ENCODE measurements around the gene KIF3C. TPM values are rescaled to one million over a fixed set of nuclear protein-coding genes. Genes with fewer than 3 reads are reported as not detected.
"Not testable (repeated sequence)": the region's sequence is repeated elsewhere in the genome, so short reads cannot be mapped to it uniquely, and the experiment has no call there.

The KIF3C gene
- total RNA-seq, 1 donor from 2014 or later, result 15.2 TPM

DNA sequence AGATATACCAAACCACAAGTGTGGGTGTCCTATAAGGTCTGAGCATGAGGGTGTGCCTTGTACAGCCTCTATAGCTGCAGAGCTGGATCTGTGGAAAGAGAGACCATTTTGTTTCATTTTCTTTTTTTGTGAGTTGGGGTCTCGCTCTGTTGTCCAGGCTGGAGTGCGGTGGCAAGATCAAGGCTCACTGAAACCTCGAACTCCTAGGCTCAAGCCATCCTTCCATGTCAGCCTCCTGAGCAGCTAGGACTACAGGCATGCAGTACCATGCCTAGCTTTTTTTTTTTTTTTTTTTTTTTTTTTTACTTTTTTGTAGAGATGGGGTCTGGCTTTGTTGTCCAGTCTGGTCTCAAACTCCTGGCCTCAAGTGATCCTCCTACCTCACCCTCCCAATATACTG lies 10.7 kb downstream of the KIF3C start:
- no peaks in the 10 kb centered on the region for H3K27me3 Mint-ChIP-seq (ENCODE audit: low read depth)

DNA sequence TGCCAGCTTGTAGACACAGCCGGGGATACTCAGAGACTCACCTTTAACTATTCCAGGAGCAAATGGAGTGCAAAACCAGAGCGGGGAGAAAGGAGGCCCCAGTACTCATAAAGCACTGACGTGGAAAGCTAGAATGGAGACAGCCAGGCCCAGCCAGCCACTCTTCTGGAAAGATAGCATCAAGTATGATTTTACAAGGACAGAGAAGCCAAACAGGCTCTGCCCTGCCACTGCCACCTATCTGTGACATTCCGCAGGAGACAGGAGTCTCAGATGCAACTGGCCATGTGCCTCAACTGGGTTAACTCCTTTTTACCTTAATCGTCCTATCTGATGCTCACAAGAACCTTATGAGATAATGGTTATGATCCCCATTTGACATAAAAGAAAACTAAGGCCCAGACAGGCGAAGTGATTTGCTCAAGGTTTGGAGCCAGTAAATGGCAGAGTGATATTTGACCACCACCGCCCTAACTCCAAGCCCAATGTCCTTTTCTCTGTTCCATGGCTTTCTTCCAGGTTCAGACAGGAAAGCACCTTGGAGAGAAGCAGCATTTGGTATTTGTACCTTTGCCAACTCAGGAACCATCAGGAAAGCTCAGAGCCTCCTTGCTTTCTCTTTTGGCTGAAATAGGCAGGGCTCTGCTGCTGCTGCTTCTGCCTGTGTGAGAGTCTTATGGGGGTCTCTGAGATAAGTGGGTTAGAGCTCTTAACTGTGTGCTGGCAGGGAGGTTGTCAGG lies 15.6 kb downstream of the KIF3C start:
- no peak overlapping the region for H3K4me3 Mint-ChIP-seq (ENCODE audit: low read depth)
- no peak for DNase-seq (ENCODE audit: low spot score)
- H3K36me3 Mint-ChIP-seq (ENCODE audit: low read depth), result no peaks in the 10 kb centered on the region
- peaks cover 5% of the 10 kb centered on the region for H3K4me1 Mint-ChIP-seq (ENCODE audit: low read depth)
- intact Hi-C loops (cut with micrococcal nuclease), result no loop called here
- H3K27ac Mint-ChIP-seq, result no peak overlapping the region
- H3K27me3 Mint-ChIP-seq (ENCODE audit: low read depth), result no peaks in the 10 kb centered on the region
- H3K9me3 Mint-ChIP-seq, result no peaks in the 10 kb centered on the region

More for the DNA sequence above, 10.7 kb downstream of the KIF3C start:
- H3K9me3 Mint-ChIP-seq, result no peaks in the 10 kb centered on the region
- DNase-seq (ENCODE audit: low spot score), result no peak
- peaks cover 5% of the 10 kb centered on the region for H3K4me1 Mint-ChIP-seq (ENCODE audit: low read depth)
- intact Hi-C loops (cut with micrococcal nuclease), result no loop called here
- no peaks in the 10 kb centered on the region for H3K36me3 Mint-ChIP-seq (ENCODE audit: low read depth)
- H3K27ac Mint-ChIP-seq, result no peak overlapping the region
- H3K4me3 Mint-ChIP-seq (ENCODE audit: low read depth), result no peak overlapping the region

DNA sequence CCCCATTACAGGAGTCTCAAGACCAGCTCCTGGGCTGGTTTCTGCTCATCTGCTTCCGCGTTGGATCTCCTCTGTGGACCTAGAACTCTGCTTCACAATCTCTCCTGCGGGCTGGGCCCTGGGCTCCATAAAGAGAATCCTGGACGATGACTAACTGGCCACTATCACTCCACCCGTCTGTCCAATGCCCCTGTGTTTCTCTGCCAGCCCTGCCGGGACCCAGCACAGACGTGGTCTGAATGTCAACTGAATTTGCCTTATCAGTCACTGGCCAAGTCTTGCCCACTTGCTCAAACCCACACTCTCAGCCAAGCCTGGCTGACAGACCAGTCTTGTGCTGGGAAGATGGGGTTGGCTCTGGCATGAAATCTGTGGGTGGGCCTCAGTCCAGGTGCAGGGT lies 17.4 kb downstream of the KIF3C start:
- Mint-ChIP-seq H3K4me1 (ENCODE audit: low read depth) (peaks cover 15% of the 10 kb centered on the region), H3K4me3 (ENCODE audit: low read depth) (no peak overlapping the region), H3K27ac (no peak overlapping the region), H3K9me3 (no peaks in the 10 kb centered on the region), H3K36me3 (ENCODE audit: low read depth) (no peaks in the 10 kb centered on the region), H3K27me3 (ENCODE audit: low read depth) (no peaks in the 10 kb centered on the region)
- no peak for DNase-seq (ENCODE audit: low spot score)
- intact Hi-C loops (cut with micrococcal nuclease), result no loop called here

DNA sequence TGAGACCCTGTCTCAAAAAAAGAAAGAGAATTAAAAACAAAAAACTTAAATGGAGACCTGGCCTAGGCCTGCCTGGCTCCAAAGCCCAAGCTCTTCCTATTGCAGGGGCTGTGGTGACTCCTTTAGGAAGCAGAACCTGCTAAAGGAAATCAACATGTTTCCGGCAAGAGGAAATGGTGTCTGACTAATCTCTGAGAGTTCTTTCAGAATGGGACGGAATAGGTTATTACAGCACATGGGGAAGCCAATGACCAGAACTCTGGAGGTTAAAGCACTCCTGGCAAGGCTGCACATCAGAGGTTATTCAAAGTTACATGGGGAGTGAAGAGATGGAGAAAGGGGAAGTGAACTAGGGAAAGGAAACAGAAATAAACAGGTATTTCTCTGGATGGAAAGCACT lies 21.4 kb downstream of the KIF3C start:
- Mint-ChIP-seq H3K27me3 (ENCODE audit: low read depth) (no peaks in the 10 kb centered on the region), H3K4me1 (ENCODE audit: low read depth) (peaks cover 10% of the 10 kb centered on the region), H3K9me3 (no peaks in the 10 kb centered on the region), H3K27ac (no peak overlapping the region), H3K4me3 (ENCODE audit: low read depth) (no peak overlapping the region), H3K36me3 (ENCODE audit: low read depth) (no peaks in the 10 kb centered on the region)
- intact Hi-C loops (cut with micrococcal nuclease), result no loop called here
- no peak for DNase-seq (ENCODE audit: low spot score)

DNA sequence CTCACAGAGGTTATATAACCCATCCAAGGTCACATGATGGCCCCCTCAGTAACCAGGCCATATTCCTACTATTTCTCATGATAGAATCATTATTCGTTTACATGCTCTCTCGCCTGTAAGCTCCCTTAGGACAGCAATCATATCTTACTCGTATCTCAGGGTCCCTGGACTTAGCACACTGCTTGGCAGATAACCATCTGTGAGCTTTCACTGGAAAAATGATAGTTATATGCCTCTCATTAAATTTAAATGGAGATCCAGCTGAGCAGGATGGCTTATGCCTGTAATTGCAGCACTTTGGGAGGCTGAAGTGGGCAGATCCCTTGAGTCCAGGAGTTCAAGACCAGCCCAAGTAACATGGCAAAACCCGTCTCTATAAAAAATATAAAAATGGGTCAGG lies 21.9 kb downstream of the KIF3C start:
- H3K27ac Mint-ChIP-seq, result no peak overlapping the region
- H3K36me3 Mint-ChIP-seq (ENCODE audit: low read depth), result no peaks in the 10 kb centered on the region

DNA sequence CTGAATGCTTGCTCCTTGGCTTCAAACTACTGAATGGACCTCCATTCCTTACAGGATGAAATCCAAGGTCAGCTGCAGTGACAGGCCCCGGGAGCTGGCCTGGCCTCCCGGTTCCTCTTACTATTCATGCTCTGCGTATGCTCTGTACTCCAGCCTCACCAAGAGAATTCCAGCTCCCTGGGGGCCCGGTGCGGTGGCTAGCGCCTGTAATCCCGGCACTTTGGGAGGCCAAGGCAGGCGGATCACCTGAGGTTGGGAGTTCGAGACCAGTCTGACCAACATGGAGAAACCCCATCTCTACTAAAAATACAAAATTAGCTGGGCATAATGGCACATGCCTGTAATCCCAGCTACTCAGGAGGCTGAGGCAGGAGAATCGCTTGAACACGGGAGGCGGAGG lies 23.7 kb downstream of the KIF3C start:
- H3K4me3 Mint-ChIP-seq (ENCODE audit: low read depth); H3K4me1 Mint-ChIP-seq (ENCODE audit: low read depth); H3K27me3 Mint-ChIP-seq (ENCODE audit: low read depth); H3K36me3 Mint-ChIP-seq (ENCODE audit: low read depth); intact Hi-C loops (cut with micrococcal nuclease); H3K27ac Mint-ChIP-seq; DNase-seq (ENCODE audit: low spot score); H3K9me3 Mint-ChIP-seq: not testable (repeated sequence)

More for the DNA sequence above, 21.9 kb downstream of the KIF3C start:
- Mint-ChIP-seq H3K9me3 (no peaks in the 10 kb centered on the region), H3K27me3 (ENCODE audit: low read depth) (no peaks in the 10 kb centered on the region), H3K4me1 (ENCODE audit: low read depth) (peaks cover 10% of the 10 kb centered on the region), H3K4me3 (ENCODE audit: low read depth) (no peak overlapping the region)
- DNase-seq (ENCODE audit: low spot score), result no peak
- intact Hi-C loops (cut with micrococcal nuclease), result no loop called here

DNA sequence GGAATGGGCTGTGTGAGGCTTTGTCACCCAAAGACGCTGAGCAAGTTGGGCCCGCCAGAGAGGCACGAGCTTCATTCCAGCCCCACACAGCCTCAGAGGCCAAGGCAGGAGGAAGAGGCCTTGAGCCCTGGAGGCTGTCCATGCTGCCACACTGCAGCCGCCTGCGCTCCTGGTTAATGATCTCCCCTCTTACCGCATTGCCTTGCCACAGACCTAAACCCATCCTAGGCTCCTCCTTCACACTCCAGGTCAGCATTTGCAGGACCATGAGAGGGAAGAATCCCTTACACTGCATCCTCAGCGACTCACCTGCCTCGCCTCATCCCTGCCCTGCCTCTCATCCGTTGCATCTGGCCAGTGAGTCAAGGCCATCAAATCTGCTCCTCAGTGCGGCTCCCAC lies 24.6 kb downstream of the KIF3C start:
- peaks cover 10% of the 10 kb centered on the region for H3K4me1 Mint-ChIP-seq (ENCODE audit: low read depth)
- no peaks in the 10 kb centered on the region for H3K36me3 Mint-ChIP-seq (ENCODE audit: low read depth)
- DNase-seq (ENCODE audit: low spot score), result no peak
- no peaks in the 10 kb centered on the region for H3K27me3 Mint-ChIP-seq (ENCODE audit: low read depth)
- H3K9me3 Mint-ChIP-seq, result no peaks in the 10 kb centered on the region
- intact Hi-C loops (cut with micrococcal nuclease), result no loop called here
- H3K4me3 Mint-ChIP-seq (ENCODE audit: low read depth), result no peak overlapping the region
- no peak overlapping the region for H3K27ac Mint-ChIP-seq

DNA sequence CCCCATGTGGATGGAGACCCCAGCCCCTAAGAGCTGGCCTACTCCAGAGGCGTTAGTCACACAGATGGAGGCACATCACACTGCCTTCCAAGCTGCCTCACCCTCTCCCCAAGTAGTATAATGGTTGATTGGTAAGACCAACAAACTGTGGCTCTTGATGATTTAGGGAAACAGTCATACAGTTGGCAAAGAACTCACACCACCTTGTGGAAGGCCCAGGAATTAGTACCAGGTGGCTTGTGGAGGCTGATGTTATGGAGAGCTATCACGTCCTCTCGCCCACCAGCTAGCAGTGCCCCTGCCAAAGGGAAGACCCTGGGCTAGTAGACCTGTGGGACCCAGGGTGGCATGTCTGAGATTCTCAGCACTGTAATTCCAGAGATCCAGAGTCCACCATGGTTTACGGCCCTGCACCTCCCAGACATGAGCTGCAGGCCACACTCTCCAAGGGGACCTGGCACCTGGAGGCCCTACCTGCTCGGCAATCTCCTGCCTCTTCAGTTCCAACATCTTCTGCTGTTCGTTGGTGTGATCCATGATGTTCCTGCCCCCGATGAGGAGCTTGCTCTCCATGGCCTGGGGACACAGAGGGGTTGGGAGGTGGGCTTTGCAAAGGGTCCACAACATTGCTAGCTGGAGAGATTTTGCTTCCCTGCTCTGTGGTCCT lies 26.3 kb downstream of the KIF3C start:
- H3K27me3 Mint-ChIP-seq (ENCODE audit: low read depth), result no peaks in the 10 kb centered on the region
- H3K4me1 Mint-ChIP-seq (ENCODE audit: low read depth), result peaks cover 4% of the 10 kb centered on the region
- no peaks in the 10 kb centered on the region for H3K36me3 Mint-ChIP-seq (ENCODE audit: low read depth)
- no peak overlapping the region for H3K27ac Mint-ChIP-seq
- DNase-seq (ENCODE audit: low spot score), result no peak
- H3K9me3 Mint-ChIP-seq, result no peaks in the 10 kb centered on the region
- intact Hi-C loops (cut with micrococcal nuclease), result no loop called here
- no peak overlapping the region for H3K4me3 Mint-ChIP-seq (ENCODE audit: low read depth)

DNA sequence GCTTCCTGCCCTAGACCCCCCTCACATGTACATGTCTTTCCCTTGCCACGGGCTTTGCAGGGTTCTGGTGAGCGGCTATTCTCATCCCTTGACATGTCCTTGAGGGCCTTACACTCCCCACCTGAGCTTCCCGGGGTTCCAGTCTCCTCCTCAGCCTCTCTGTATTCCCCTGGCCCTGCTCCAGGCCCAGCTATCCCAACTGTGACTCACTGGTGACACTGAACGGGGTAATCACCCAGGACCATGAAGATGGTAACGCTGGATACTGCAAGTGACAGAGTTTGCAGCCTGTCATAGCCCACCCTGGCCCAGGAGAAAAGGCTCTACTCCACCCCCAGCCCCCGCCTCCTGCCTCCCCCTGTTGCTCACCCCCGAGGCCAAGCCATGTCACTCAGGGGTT lies 27.3 kb downstream of the KIF3C start:
- H3K4me3 Mint-ChIP-seq (ENCODE audit: low read depth), result no peak overlapping the region
- H3K36me3 Mint-ChIP-seq (ENCODE audit: low read depth), result no peaks in the 10 kb centered on the region
- H3K27me3 Mint-ChIP-seq (ENCODE audit: low read depth), result no peaks in the 10 kb centered on the region
- no peak overlapping the region for H3K27ac Mint-ChIP-seq
- H3K9me3 Mint-ChIP-seq, result no peaks in the 10 kb centered on the region
- intact Hi-C loops (cut with micrococcal nuclease), result no loop called here
- H3K4me1 Mint-ChIP-seq (ENCODE audit: low read depth), result no peaks in the 10 kb centered on the region
- no peak for DNase-seq (ENCODE audit: low spot score)

DNA sequence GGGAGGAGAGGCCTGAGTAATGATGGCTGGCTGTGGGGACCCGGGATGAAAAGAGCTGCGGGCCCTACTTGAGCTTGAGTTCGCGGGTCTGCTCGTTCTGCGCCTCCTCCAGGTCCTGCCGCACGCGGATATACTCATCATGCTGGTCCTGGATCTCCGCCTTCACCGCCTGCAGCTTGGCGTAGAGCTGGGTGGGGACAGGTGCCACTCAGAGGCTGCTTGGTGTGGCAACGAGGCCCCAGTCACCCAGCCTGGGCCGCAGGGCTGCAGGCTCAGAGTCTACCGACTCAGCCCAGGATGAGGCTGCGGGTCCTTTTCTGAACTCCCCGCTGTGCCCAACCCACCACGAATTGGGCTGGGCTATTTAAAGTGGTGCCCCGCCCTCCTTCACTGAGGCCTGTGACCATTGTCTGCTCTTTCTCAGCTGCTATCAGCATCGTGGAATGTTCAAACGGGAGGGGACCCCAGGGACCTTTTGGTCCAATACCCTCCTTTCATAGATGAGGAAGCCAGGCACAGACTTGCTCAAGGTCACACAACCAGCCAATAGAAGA lies 28.0 kb downstream of the KIF3C start:
- Mint-ChIP-seq H3K27me3 (ENCODE audit: low read depth) (no peaks in the 10 kb centered on the region), H3K36me3 (ENCODE audit: low read depth) (no peaks in the 10 kb centered on the region), H3K9me3 (no peaks in the 10 kb centered on the region), H3K27ac (no peak overlapping the region), H3K4me3 (ENCODE audit: low read depth) (no peak overlapping the region), H3K4me1 (ENCODE audit: low read depth) (no peaks in the 10 kb centered on the region)
- intact Hi-C loops (cut with micrococcal nuclease), result no loop called here
- no peak for DNase-seq (ENCODE audit: low spot score)

DNA sequence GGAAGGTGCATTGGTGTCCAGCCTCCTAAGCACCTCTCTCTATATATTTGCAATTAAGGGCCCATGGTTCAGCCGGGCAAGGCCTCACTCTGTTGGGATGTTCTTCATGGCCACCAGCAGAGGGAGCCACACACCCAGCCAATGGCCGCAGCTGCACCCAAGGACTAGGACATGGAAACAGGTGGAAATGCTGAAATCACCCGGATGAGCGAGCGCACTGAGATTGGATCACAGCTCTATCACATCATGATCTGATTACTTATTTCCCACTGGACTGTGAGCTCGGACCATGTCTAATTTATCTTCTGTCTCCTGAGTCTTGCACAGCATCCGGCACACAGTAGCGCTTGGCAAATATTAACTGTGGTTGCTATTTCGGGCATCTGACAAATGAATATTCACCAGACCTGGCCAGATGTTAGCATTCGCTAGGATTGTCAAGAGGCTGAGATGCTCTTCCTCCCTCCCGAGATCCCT lies 31.2 kb downstream of the KIF3C start:
- peak; percentile 59 for DNase-seq (ENCODE audit: low spot score)
- intact Hi-C loops (cut with micrococcal nuclease), result loop anchor here (1.0 to 2.0 kb wide), 2 partner anchors 40 to 194 kb away; no protein-coding TSS in a partner anchor
- Mint-ChIP-seq H3K9me3 (no peaks in the 10 kb centered on the region), H3K4me3 (ENCODE audit: low read depth) (no peak overlapping the region), H3K27ac (no peak overlapping the region), H3K36me3 (ENCODE audit: low read depth) (no peaks in the 10 kb centered on the region), H3K27me3 (ENCODE audit: low read depth) (no peaks in the 10 kb centered on the region), H3K4me1 (ENCODE audit: low read depth) (no peaks in the 10 kb centered on the region)

DNA sequence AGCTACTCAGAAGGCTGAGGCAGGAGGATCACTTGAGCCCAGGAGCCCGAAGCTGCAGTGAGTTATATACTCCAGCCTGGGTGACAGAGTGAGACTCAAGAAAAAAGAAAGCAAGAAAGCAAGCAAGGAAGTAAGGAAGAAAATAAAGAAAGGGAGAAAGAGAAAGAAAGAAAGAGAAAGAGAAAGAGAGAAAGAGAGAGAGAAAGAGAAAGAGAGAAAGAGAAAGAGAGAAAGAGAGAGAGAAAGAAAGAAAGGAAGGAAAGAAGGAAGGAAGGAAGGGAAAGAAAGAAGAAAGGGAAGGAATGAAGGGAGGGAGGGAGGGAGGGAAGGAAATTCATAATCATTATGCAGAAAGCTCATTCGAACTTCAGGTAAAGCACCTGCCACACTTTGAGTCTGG lies 33.9 kb downstream of the KIF3C start:
- H3K4me3 Mint-ChIP-seq (ENCODE audit: low read depth), result no peak overlapping the region
- H3K4me1 Mint-ChIP-seq (ENCODE audit: low read depth), result no peaks in the 10 kb centered on the region
- no peaks in the 10 kb centered on the region for H3K36me3 Mint-ChIP-seq (ENCODE audit: low read depth)
- no peak overlapping the region for H3K27ac Mint-ChIP-seq
- no peaks in the 10 kb centered on the region for H3K27me3 Mint-ChIP-seq (ENCODE audit: low read depth)
- no peak for DNase-seq (ENCODE audit: low spot score)
- no peaks in the 10 kb centered on the region for H3K9me3 Mint-ChIP-seq
- intact Hi-C loops (cut with micrococcal nuclease), result no loop called here

DNA sequence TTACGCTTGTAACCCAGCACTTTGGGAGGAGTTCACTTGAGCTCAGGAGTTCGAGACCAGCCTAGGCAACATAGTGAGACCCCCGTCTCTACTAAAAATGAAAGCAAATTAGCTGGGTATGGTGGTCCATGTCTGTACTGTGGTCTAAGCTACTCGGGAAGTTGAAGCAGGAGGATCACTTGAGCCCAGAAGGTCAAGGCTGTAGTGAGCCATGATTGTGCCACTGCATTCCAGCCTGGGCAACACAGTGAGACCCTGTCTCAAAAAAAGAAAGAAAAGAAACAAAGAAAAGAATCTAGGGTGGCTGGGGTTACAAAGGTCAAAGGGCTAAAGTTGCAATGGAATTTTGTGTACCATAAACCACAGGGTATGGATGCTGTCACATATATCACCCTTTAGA lies 41.3 kb downstream of the KIF3C start:
- Mint-ChIP-seq H3K27me3 (ENCODE audit: low read depth) (no peaks in the 10 kb centered on the region), H3K4me3 (ENCODE audit: low read depth) (no peak overlapping the region), H3K9me3 (no peaks in the 10 kb centered on the region), H3K4me1 (ENCODE audit: low read depth) (no peaks in the 10 kb centered on the region), H3K27ac (no peak overlapping the region), H3K36me3 (ENCODE audit: low read depth) (no peaks in the 10 kb centered on the region)
- intact Hi-C loops (cut with micrococcal nuclease), result no loop called here
- no peak for DNase-seq (ENCODE audit: low spot score)

Measured in activated T-helper 2 cell treated with anti-CD3 and anti-CD28 coated beads, Interferon-gamma antibody, Interleukin-2, Interleukin-4, amounts not matched to agents 10 μg/mL and 5 μg/mL and 100 μg/mL, durations not matched to agents 14 hours and 24 hours and 36 hours (primary cell).